ENCODE measurements around the gene HCN1.

HCN1 gene

DNA sequence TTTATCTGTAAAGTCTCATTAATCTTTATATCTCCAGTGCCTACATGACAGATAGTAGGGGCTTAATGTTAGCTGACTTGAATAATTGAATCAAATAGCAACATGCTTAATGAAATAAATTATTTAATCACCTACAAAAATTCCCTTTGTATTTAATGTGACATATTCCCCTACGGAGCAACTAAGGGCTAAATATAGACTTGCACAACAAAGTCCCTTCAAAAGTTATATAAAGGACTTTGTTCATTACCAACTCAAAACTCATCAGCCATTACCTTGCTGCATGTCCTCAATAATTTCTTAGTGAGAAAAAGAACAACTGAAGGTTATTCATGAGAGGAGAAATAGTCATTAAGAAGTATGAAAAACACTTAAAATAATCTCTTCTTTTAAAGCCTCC is 424.6 kb downstream of the HCN1 start:
- Histone ChIP-seq H3K36me3 (ENCODE audit: control insufficient read depth in 2 of 2, insufficient read depth in 2 of 2, low read length in 2 of 2) (no peaks in the 10 kb centered on the region), H3K27me3 (ENCODE audit: control insufficient read depth in 2 of 2, insufficient read depth in 2 of 2, low read length in 2 of 2) (no peaks in the 10 kb centered on the region), H3K4me3 (ENCODE audit: low read length in 2 of 2) (no peak overlapping the region), H3K4me1 (ENCODE audit: control insufficient read depth in 2 of 2, insufficient read depth in 2 of 2, low read length in 2 of 2) (peaks cover 0 to 8% of the 10 kb centered on the region in 2 donors), H3K9ac (ENCODE audit: low read depth in 1 of 2, low read length in 2 of 2) (no peak overlapping the region), H3K9me3 (ENCODE audit: control insufficient read depth in 2 of 2, low read length in 2 of 2) (no peaks in the 10 kb centered on the region), H3K27ac (ENCODE audit: low read depth in 2 of 2, low read length in 2 of 2) (no peak overlapping the region)

DNA sequence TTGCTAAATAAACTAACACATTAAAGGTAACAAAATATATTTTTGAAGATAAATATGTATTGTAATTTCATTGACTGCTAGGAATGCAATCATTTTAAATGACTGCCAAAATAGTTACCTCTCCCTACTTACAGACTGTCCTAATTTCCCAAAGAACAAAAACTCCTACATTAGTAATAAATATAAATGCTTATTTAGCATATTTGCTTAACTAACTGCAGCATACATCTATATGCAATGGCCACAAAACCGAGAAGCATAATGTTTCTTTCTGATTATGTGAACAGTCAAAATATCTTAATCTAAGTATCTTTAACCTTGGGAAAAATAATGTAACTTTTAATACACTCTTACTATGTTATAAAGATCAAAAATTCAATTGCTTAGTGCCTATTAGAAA is 431.7 kb downstream of the HCN1 start:
- H3K27me3 ChIP-seq (ENCODE audit: control insufficient read depth in 2 of 2, insufficient read depth in 2 of 2, low read length in 2 of 2) = no peaks in the 10 kb centered on the region
- H3K9me3 ChIP-seq (ENCODE audit: control insufficient read depth in 2 of 2, low read length in 2 of 2) = no peaks in the 10 kb centered on the region
- H3K4me1 ChIP-seq (ENCODE audit: control insufficient read depth in 2 of 2, insufficient read depth in 2 of 2, low read length in 2 of 2) = no peaks in the 10 kb centered on the region
- no peak overlapping the region for H3K9ac ChIP-seq (ENCODE audit: low read depth in 1 of 2, low read length in 2 of 2)
- H3K27ac ChIP-seq (ENCODE audit: low read depth in 2 of 2, low read length in 2 of 2) = no peak overlapping the region
- no peak overlapping the region for H3K4me3 ChIP-seq (ENCODE audit: low read length in 2 of 2)
- no peaks in the 10 kb centered on the region for H3K36me3 ChIP-seq (ENCODE audit: control insufficient read depth in 2 of 2, insufficient read depth in 2 of 2, low read length in 2 of 2)

DNA sequence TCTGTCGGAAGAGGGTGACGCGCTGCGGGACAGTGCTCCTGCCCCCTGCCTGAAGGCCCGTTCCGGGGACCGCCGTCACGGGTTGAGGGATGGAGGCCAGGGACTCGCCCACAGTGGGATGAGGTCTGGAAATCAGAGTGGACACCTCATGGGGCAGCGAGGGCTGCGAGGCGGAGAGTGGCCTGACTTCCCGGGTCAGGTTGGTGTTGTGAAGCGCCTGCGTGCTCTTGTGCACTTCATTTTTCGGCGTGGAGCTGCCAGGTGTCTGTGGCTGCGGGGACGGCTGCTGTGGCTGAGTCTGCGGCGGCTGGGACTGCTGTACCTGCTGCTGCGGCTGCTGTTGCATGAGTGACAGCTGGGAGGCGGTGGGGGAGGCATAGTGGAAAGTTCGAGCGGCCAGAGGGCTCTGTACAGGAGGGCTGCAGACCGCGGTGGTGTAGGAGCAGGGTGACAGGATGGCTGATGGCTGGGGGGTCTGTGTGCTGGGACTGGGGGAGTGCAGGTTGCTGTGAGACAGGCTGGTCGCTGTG is 434.1 kb downstream of the HCN1 start:
- Histone ChIP-seq H3K36me3 (ENCODE audit: control insufficient read depth in 2 of 2, insufficient read depth in 2 of 2, low read length in 2 of 2) (no peaks in the 10 kb centered on the region), H3K27ac (ENCODE audit: low read depth in 2 of 2, low read length in 2 of 2) (no peak overlapping the region), H3K27me3 (ENCODE audit: control insufficient read depth in 2 of 2, insufficient read depth in 2 of 2, low read length in 2 of 2) (no peaks in the 10 kb centered on the region), H3K4me1 (ENCODE audit: control insufficient read depth in 2 of 2, insufficient read depth in 2 of 2, low read length in 2 of 2) (no peaks in the 10 kb centered on the region), H3K9ac (ENCODE audit: low read depth in 1 of 2, low read length in 2 of 2) (no peak overlapping the region), H3K9me3 (ENCODE audit: control insufficient read depth in 2 of 2, low read length in 2 of 2) (no peaks in the 10 kb centered on the region), H3K4me3 (ENCODE audit: low read length in 2 of 2) (no peak overlapping the region)

DNA sequence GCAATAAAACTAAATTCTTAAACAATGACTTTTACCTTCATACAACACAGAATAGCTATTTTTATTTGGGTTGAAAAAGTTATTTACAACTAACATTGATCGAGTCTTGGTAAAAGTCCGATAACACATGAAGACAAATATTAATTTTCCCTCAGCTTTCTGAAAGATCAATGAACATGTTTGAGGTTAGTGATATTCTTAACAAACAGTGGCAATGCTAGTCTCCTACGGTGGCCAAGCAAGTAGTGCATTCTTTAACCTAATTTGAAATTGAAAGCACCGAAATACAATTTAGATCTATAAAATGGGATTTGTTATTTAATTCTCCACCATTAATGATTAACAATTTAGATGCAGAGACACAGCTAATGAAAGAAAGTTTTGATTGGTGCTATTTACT is 435.1 kb downstream of the HCN1 start:
- H3K27me3 ChIP-seq (ENCODE audit: control insufficient read depth in 2 of 2, insufficient read depth in 2 of 2, low read length in 2 of 2) = no peaks in the 10 kb centered on the region
- H3K4me3 ChIP-seq (ENCODE audit: low read length in 2 of 2) = no peak overlapping the region
- H3K4me1 ChIP-seq (ENCODE audit: control insufficient read depth in 2 of 2, insufficient read depth in 2 of 2, low read length in 2 of 2) = no peaks in the 10 kb centered on the region
- H3K9ac ChIP-seq (ENCODE audit: low read depth in 1 of 2, low read length in 2 of 2) = no peak overlapping the region
- H3K36me3 ChIP-seq (ENCODE audit: control insufficient read depth in 2 of 2, insufficient read depth in 2 of 2, low read length in 2 of 2) = no peaks in the 10 kb centered on the region
- no peaks in the 10 kb centered on the region for H3K9me3 ChIP-seq (ENCODE audit: control insufficient read depth in 2 of 2, low read length in 2 of 2)
- H3K27ac ChIP-seq (ENCODE audit: low read depth in 2 of 2, low read length in 2 of 2) = no peak overlapping the region

DNA sequence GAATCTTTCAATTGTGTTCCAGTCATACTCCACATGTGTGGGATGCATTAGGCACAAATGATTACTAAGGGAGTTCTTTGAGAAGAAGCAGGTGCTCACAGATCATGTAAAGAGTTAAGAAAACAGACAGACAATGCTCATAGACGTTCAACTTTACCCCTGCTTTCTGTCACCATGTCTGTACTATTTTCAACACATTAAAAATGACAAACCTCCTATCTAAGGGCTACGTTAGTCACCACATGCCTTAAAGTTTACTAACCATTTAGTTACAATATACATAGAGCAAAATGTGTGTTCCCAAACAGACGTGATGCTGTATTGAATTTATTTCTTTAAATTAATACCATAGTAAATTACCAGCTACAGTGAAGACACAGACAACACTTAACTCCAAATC is 435.9 kb downstream of the HCN1 start:
- Histone ChIP-seq H3K9me3 (ENCODE audit: control insufficient read depth in 2 of 2, low read length in 2 of 2) (no peaks in the 10 kb centered on the region), H3K27ac (ENCODE audit: low read depth in 2 of 2, low read length in 2 of 2) (no peak overlapping the region), H3K4me1 (ENCODE audit: control insufficient read depth in 2 of 2, insufficient read depth in 2 of 2, low read length in 2 of 2) (no peaks in the 10 kb centered on the region), H3K9ac (ENCODE audit: low read depth in 1 of 2, low read length in 2 of 2) (no peak overlapping the region), H3K36me3 (ENCODE audit: control insufficient read depth in 2 of 2, insufficient read depth in 2 of 2, low read length in 2 of 2) (no peaks in the 10 kb centered on the region), H3K4me3 (ENCODE audit: low read length in 2 of 2) (no peak overlapping the region), H3K27me3 (ENCODE audit: control insufficient read depth in 2 of 2, insufficient read depth in 2 of 2, low read length in 2 of 2) (no peaks in the 10 kb centered on the region)

DNA sequence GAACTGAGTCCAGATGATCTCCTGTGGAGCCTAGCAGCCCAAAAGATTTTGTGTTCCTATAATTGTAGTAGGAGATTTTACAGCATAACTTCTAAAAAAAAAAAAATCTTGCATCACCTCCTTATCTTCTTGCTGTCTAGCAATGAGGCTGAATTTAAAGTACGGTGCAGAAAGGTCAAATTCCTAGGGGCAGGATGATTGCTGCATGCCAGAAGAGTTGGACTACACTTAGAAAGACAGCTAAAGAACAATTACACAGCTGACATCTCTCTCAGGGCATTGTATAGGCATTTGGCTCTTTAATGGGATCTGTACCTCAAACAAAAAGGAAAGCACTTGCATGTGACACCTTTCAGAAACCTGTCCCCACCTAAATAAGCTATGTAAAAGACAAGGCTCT is 443.2 kb downstream of the HCN1 start:
- Histone ChIP-seq H3K9me3 (ENCODE audit: control insufficient read depth in 2 of 2, low read length in 2 of 2) (no peaks in the 10 kb centered on the region), H3K4me1 (ENCODE audit: control insufficient read depth in 2 of 2, insufficient read depth in 2 of 2, low read length in 2 of 2) (no peaks in the 10 kb centered on the region), H3K27me3 (ENCODE audit: control insufficient read depth in 2 of 2, insufficient read depth in 2 of 2, low read length in 2 of 2) (no peaks in the 10 kb centered on the region), H3K9ac (ENCODE audit: low read depth in 1 of 2, low read length in 2 of 2) (no peak overlapping the region), H3K27ac (ENCODE audit: low read depth in 2 of 2, low read length in 2 of 2) (no peak overlapping the region), H3K4me3 (ENCODE audit: low read length in 2 of 2) (no peak overlapping the region), H3K36me3 (ENCODE audit: control insufficient read depth in 2 of 2, insufficient read depth in 2 of 2, low read length in 2 of 2) (no peaks in the 10 kb centered on the region)

DNA sequence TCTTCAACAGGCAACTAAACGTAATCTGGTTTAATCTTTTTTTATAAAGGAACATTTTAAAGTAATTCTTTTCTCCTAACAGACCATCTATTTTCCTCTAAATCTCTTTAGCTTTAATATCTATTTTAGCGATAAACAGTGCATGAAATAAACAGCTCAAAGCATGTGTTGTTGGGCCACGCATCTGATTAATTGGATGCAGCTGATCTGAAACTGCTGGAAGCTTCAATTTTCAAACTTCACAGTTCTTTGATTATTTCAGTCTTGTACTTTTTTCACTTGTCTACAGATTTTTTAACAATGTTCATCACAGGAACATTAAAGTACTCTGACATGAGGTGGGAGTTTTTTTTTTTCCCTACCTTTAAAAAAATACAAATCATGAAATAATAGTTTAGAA is 443.6 kb downstream of the HCN1 start:
- Histone ChIP-seq H3K27ac (ENCODE audit: low read depth in 2 of 2, low read length in 2 of 2) (no peak overlapping the region), H3K36me3 (ENCODE audit: control insufficient read depth in 2 of 2, insufficient read depth in 2 of 2, low read length in 2 of 2) (no peaks in the 10 kb centered on the region), H3K9ac (ENCODE audit: low read depth in 1 of 2, low read length in 2 of 2) (no peak overlapping the region), H3K4me1 (ENCODE audit: control insufficient read depth in 2 of 2, insufficient read depth in 2 of 2, low read length in 2 of 2) (no peaks in the 10 kb centered on the region), H3K27me3 (ENCODE audit: control insufficient read depth in 2 of 2, insufficient read depth in 2 of 2, low read length in 2 of 2) (no peaks in the 10 kb centered on the region), H3K9me3 (ENCODE audit: control insufficient read depth in 2 of 2, low read length in 2 of 2) (no peaks in the 10 kb centered on the region), H3K4me3 (ENCODE audit: low read length in 2 of 2) (no peak overlapping the region)

DNA sequence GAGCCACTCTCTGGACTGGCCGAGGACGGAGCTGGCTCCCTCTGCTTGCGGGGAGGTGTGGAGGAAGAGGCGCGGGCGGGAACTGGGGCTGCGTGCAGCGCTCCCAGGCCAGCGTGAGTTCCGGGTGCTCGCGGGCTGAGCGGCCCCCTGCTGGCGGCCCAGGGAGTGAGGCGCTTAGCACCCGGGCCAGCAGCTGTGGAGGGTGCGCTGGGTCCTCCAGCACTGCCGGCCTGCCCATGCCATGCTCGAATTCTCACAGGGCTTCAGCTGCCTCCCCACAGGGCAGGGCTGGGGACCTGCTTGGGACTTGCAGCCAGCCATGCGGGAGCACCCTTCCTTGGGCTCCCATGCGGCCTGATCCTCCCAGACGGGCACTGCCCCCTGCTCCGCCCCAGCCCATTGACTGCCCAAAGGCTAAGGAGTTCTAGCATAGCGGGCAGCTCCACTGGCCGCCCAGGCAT is 470.6 kb downstream of the HCN1 start:
- H3K27me3 ChIP-seq (ENCODE audit: control insufficient read depth in 2 of 2, insufficient read depth in 2 of 2, low read length in 2 of 2) = no peaks in the 10 kb centered on the region
- no peak overlapping the region for H3K9ac ChIP-seq (ENCODE audit: low read depth in 1 of 2, low read length in 2 of 2)
- H3K27ac ChIP-seq (ENCODE audit: low read depth in 2 of 2, low read length in 2 of 2) = no peak overlapping the region
- no peaks in the 10 kb centered on the region for H3K36me3 ChIP-seq (ENCODE audit: control insufficient read depth in 2 of 2, insufficient read depth in 2 of 2, low read length in 2 of 2)
- no peaks in the 10 kb centered on the region for H3K9me3 ChIP-seq (ENCODE audit: control insufficient read depth in 2 of 2, low read length in 2 of 2)
- H3K4me1 ChIP-seq (ENCODE audit: control insufficient read depth in 2 of 2, insufficient read depth in 2 of 2, low read length in 2 of 2) = no peaks in the 10 kb centered on the region
- H3K4me3 ChIP-seq (ENCODE audit: low read length in 2 of 2) = no peak overlapping the region

DNA sequence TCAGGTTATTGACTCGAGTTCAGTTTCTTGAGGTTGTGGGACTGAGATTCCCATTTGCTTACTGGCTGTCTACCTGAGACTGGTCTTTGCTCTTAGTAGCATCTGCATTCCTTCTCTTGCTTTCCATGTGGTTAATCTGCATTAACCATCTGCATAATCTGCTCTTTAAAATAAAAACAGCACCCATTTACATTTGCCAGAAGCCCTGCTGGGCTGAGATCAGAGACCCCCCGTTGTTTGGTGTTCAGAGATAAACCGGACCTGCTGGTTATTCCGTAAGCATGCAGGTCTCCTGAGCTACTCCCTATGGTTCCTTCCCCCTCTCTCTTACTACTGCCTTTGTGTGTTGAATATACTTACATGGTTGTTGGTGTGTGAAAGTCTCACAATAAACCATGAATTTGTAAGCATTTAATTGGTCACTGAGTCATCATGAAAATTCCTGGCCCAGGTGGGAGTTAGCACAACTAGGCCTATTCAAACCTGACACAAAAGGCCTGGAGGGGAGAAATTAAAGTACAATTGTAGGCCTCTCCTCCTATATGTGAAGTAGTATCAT is 490.7 kb downstream of the HCN1 start:
- no peaks in the 10 kb centered on the region for H3K27me3 ChIP-seq (ENCODE audit: control insufficient read depth in 2 of 2, insufficient read depth in 2 of 2, low read length in 2 of 2)
- no peak overlapping the region for H3K4me3 ChIP-seq (ENCODE audit: low read length in 2 of 2)
- no peaks in the 10 kb centered on the region for H3K9me3 ChIP-seq (ENCODE audit: control insufficient read depth in 2 of 2, low read length in 2 of 2)
- no peak overlapping the region for H3K27ac ChIP-seq (ENCODE audit: low read depth in 2 of 2, low read length in 2 of 2)
- no peaks in the 10 kb centered on the region for H3K4me1 ChIP-seq (ENCODE audit: control insufficient read depth in 2 of 2, insufficient read depth in 2 of 2, low read length in 2 of 2)
- no peaks in the 10 kb centered on the region for H3K36me3 ChIP-seq (ENCODE audit: control insufficient read depth in 2 of 2, insufficient read depth in 2 of 2, low read length in 2 of 2)
- no peak overlapping the region for H3K9ac ChIP-seq (ENCODE audit: low read depth in 1 of 2, low read length in 2 of 2)
